ENCODE data around the gene KRT2. TPM values are rescaled to one million over a fixed set of nuclear protein-coding genes. Genes with fewer than 3 reads are reported as not detected.
A peak's percentile ranks its signal among the peaks of the same experiment; 100 is the strongest.

The KRT2 gene
- total and polyA plus RNA-seq, 12 donors = not detected

DNA sequence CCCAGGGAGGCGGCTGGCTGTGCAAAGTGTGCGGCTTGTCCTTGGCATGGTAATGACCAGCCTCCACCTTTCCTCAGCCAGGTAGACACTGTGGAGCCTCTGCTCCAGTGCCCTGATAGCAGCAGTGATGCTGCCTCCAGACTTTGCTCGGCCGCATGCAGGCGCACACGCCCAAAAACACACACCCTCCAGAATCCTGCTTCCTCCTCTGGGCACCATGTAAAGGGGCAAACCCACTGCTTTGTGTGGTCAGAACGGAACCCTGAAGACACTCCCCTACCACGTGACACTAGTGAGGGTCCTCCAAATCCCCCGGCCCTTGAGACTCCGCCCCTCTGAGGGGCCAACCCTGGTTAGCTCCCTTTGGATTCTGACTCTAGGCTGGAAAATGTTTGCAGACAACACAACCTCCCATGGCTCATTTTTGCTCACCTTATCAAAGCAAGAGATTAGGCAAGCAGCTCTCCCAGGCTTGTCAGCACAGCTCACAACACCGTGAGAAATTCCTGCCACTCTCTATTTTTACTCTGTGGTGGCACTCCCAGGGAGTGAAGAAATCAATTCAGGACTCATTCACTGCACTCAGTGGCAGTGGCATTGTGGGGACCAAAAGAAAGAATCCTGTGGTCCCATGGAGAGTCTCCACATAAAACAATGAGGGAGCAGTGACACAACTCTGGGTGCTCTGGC, 46.8 kb upstream of the KRT2 start:
- 36 to 39% methylated on average over 11 of the region's 11 CpGs for WGBS, 2 donors
- ATAC-seq (peak; percentile 11 to 85 (median 73)), DNase-seq (no peak)
- no peak overlapping the region for H3K4me3 ChIP-seq
- H3K27me3 ChIP-seq = peaks cover 0 to 36% (median 11%) of the 10 kb centered on the region in 7 donors
- H3K36me3 ChIP-seq = no peaks in the 10 kb centered on the region
- H3K27ac ChIP-seq = no peak overlapping the region
- H3K4me1 ChIP-seq = peaks cover 0 to 24% (median 13%) of the 10 kb centered on the region in 9 donors
- no peaks in the 10 kb centered on the region for H3K9me3 ChIP-seq
- TF ChIP-seq, protein P1, sequence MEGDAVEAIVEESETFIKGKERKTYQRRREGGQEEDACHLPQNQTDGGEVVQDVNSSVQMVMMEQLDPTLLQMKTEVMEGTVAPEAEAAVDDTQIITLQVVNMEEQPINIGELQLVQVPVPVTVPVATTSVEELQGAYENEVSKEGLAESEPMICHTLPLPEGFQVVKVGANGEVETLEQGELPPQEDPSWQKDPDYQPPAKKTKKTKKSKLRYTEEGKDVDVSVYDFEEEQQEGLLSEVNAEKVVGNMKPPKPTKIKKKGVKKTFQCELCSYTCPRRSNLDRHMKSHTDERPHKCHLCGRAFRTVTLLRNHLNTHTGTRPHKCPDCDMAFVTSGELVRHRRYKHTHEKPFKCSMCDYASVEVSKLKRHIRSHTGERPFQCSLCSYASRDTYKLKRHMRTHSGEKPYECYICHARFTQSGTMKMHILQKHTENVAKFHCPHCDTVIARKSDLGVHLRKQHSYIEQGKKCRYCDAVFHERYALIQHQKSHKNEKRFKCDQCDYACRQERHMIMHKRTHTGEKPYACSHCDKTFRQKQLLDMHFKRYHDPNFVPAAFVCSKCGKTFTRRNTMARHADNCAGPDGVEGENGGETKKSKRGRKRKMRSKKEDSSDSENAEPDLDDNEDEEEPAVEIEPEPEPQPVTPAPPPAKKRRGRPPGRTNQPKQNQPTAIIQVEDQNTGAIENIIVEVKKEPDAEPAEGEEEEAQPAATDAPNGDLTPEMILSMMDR (IDR thresholded peaks at IDR 0.05) = no peak
- intact Hi-C loops (cut with DNase I) = no loop called here

DNA sequence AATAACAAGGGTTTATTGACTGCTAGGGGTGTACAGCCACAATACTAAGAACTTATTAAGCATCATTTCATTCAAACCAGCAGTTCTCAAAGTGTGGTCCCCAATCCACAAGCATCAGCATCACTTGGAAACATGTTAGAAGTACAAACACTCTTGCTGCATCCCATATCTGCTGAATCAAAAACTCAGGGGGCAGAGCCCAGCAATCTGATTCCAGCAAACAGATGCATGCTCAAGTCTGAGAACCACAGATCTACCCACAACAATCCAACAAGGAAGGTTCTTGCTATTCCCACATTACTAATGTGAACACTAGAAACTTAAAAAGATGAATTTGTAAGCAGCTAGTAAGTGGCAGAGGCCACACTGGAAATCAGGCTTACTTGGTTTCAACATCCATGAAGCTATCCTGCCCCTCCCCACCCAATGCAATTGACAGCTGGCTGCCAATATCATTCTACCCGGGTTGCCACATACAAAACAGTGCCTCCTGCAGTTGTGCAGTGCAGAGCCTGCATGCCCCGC, 45.1 kb upstream of the KRT2 start:
- Histone ChIP-seq H3K4me1 (peaks cover 0 to 24% (median 13%) of the 10 kb centered on the region in 9 donors), H3K4me3 (no peak overlapping the region), H3K36me3 (no peaks in the 10 kb centered on the region), H3K27ac (no peak overlapping the region), H3K9me3 (no peaks in the 10 kb centered on the region), H3K27me3 (peaks cover 0 to 41% (median 18%) of the 10 kb centered on the region in 7 donors)
- ATAC-seq = no peak
- WGBS, 2 donors = 83 to 87% methylated on average over 2 of the region's 2 CpGs
- intact Hi-C loops (cut with DNase I) = no loop called here
- TF ChIP-seq, protein P1 (IDR thresholded peaks at IDR 0.05) = no peak
- no peak for DNase-seq

DNA sequence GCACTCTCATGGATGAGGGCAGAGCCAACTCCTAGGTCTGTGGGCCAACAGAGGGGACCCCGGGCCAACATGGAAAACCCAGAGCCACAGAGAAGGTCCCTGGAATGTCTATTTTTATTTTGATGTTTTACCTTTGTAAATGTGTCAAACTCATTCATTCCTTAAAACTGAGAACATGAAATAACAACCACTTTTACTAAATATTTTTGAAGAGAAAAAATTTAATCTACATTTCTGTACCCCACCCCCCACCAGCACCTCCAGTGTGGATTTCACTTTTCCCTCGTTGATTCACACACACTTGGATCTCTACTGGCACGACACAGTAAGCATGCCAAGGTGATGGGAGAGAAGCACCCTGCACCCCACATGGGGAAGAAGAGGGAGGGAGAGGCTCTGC, 44.6 kb upstream of the KRT2 start:
- intact Hi-C loops (cut with DNase I) = no loop called here
- Histone ChIP-seq H3K9me3 (no peaks in the 10 kb centered on the region), H3K36me3 (no peaks in the 10 kb centered on the region), H3K4me1 (peaks cover 0 to 24% (median 13%) of the 10 kb centered on the region in 9 donors), H3K27ac (no peak overlapping the region), H3K4me3 (no peak overlapping the region), H3K27me3 (peaks cover 0 to 46% (median 23%) of the 10 kb centered on the region in 7 donors)
- no peak for ATAC-seq
- 76 to 84% methylated on average over 3 of the region's 3 CpGs for WGBS, 2 donors
- TF ChIP-seq, protein P1 (IDR thresholded peaks at IDR 0.05) = no peak
- DNase-seq = no peak

DNA sequence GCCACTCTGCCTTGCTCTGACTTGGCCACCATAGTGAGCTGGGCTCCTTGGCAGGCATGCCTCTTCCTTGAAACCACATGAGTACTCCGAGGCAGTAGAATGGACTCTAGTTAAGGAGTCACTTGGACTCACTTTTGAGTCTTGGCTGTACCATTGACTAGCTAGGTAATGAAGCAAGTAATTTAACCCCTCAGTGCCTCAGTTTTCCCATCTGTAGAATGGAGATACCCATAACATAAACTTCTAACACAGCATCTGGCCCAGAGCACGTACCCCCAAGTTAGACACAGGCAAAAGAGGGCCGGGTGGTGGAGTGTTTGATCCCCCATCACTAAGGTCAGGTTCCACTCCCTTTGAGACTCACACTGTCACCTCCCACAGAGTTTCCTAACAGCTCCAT, 43.0 kb upstream of the KRT2 start:
- H3K27ac ChIP-seq = no peak overlapping the region
- ATAC-seq (no peak), DNase-seq (no peak)
- WGBS, 2 donors = 80 to 87% methylated on average over 3 of the region's 3 CpGs
- intact Hi-C loops (cut with DNase I) = no loop called here
- peaks cover 0 to 28% (median 20%) of the 10 kb centered on the region in 9 donors for H3K4me1 ChIP-seq
- no peak overlapping the region for H3K4me3 ChIP-seq
- no peaks in the 10 kb centered on the region for H3K36me3 ChIP-seq
- TF ChIP-seq, protein P1 (IDR thresholded peaks at IDR 0.05) = no peak
- H3K27me3 ChIP-seq = peaks cover 0 to 61% (median 39%) of the 10 kb centered on the region in 7 donors
- H3K9me3 ChIP-seq = no peaks in the 10 kb centered on the region
